ENCODE measurements around the gene DOCK1. TPM values are rescaled to one million over a fixed set of nuclear protein-coding genes. Genes with fewer than 3 reads are reported as not detected.

The DOCK1 gene
- total RNA-seq, 1 donor from 2014 or later, result 72.6 TPM

DNA sequence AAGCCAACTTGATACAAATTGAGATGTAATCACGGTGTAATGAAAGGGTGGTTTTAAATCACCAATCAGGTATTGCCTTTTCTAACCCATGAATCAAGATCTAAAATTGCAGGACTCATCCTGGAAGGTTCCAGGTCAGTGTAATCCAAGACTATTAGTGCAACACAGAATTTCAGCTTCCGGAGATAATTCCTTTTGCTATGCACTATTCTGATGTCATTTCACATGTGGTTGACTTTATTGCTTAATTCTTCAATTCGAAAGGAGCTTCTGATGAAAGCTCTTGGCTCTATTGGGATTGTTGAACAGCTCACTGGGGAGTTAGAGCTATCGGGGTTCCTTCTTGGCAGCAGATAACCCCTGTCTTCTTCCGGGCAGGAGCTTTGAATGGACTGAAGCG is 438.6 kb downstream of the DOCK1 start:
- Histone ChIP-seq H3K79me2 (ENCODE audit: low read depth) (no peaks in the 10 kb centered on the region), H3K4me3 (no peak overlapping the region), H3F3A (ENCODE audit: low read depth) (peaks cover 23% of the 10 kb centered on the region), H4K20me1 (ENCODE audit: low read depth) (no peaks in the 10 kb centered on the region), H3K4me2 (no peak overlapping the region), H3K4me1 (peaks cover 34% of the 10 kb centered on the region), H3K9ac (no peak overlapping the region), H3K27ac (no peak overlapping the region), H3K9me3 (ENCODE audit: low read depth) (no peaks in the 10 kb centered on the region), H3K36me3 (no peaks in the 10 kb centered on the region), H2AFZ (replicated peaks) (no peak overlapping the region), H3K27me3 (no peaks in the 10 kb centered on the region)
- Mint-ChIP-seq H3K9me3 (no peaks in the 10 kb centered on the region), H3K27me3 (ENCODE audit: insufficient read depth, low read depth) (no peaks in the 10 kb centered on the region), H3K4me3 (no peak overlapping the region), H3K4me1 (peaks cover 17% of the 10 kb centered on the region), H3K27ac (no peak overlapping the region), H3K36me3 (peaks cover 5% of the 10 kb centered on the region)
- DNase-seq (ENCODE audit: low spot score), result no peak
- TF ChIP-seq EZH2phosphoT487 (IDR thresholded peaks at IDR 0.05) (no peak), EZH2 (IDR thresholded peaks at IDR 0.05) (no peak)
- TF ChIP-seq, protein P1, sequence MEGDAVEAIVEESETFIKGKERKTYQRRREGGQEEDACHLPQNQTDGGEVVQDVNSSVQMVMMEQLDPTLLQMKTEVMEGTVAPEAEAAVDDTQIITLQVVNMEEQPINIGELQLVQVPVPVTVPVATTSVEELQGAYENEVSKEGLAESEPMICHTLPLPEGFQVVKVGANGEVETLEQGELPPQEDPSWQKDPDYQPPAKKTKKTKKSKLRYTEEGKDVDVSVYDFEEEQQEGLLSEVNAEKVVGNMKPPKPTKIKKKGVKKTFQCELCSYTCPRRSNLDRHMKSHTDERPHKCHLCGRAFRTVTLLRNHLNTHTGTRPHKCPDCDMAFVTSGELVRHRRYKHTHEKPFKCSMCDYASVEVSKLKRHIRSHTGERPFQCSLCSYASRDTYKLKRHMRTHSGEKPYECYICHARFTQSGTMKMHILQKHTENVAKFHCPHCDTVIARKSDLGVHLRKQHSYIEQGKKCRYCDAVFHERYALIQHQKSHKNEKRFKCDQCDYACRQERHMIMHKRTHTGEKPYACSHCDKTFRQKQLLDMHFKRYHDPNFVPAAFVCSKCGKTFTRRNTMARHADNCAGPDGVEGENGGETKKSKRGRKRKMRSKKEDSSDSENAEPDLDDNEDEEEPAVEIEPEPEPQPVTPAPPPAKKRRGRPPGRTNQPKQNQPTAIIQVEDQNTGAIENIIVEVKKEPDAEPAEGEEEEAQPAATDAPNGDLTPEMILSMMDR (IDR thresholded peaks at IDR 0.05), result no peak

DNA sequence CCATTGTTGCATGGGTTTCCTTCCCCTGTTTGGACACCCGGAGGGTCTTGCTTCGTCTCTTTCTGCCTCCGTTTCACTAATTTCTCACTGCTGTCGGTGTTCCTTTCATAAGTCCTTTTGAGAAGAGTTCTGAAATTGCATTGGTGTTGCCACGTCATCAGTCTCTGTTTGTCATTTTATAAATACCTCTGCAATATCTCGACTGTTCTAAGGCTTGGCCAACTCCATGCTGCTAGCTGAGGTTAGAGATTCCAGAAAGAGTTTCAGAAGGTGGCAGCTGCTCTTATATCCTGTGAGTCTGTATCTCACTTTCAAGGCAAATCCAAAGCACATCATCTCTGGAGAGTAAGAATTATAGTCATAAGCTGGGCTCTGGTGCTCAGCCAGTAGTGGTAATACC is 439.1 kb downstream of the DOCK1 start:
- Mint-ChIP-seq H3K27me3 (ENCODE audit: insufficient read depth, low read depth) (no peaks in the 10 kb centered on the region), H3K27ac (no peak overlapping the region)

DNA sequence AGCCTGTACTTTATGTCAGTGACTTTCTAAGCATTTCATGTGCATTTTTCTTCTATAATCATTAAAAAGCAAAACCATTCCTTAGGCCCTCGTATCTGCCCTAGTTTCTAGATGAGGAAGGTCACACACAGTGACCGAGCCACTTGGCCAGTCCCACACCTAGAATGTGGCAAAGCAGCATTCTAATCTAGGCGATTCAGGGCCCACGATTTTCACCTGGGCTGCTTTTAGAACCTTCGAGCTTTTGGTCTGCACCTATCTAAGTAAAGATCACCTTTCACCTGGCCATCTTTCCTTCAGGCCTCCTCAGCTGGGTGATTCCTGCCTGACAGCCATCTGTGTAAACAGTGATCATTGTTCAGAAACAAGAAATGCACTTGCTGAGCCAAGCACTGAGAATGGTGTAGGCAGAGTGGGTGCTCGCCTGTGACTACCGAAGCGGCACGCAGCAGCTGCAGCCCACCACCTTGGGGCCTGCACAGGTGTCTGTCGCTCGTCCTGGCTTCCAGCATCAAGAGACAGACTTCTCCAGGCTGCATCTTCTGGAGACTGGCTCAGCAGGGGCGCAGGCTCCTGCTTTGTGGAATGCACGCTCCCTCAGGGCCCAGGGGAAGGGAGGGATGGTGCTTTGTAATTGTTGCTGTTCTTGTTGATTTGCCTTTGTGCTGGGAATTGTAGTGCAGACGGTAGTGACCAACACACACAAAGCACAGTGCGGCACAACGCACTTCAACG is 440.2 kb downstream of the DOCK1 start:
- no peaks in the 10 kb centered on the region for H3K9me3 ChIP-seq (ENCODE audit: low read depth)
- no peaks in the 10 kb centered on the region for H3K27me3 ChIP-seq
- Mint-ChIP-seq H3K4me1 (peaks cover 11% of the 10 kb centered on the region), H3K27me3 (ENCODE audit: insufficient read depth, low read depth) (no peaks in the 10 kb centered on the region), H3K9me3 (no peaks in the 10 kb centered on the region), H3K36me3 (peaks cover 5% of the 10 kb centered on the region), H3K27ac (no peak overlapping the region), H3K4me3 (no peak overlapping the region)
- H3K4me2 ChIP-seq, result peak overlapping the region; percentile 23
- H3K79me2 ChIP-seq (ENCODE audit: low read depth), result no peaks in the 10 kb centered on the region
- peaks cover 23% of the 10 kb centered on the region for H3F3A ChIP-seq (ENCODE audit: low read depth)
- peaks cover 32% of the 10 kb centered on the region for H3K4me1 ChIP-seq
- H4K20me1 ChIP-seq (ENCODE audit: low read depth), result no peaks in the 10 kb centered on the region
- peak; percentile 47 for DNase-seq (ENCODE audit: low spot score)
- no peaks in the 10 kb centered on the region for H3K36me3 ChIP-seq
- H3K9ac ChIP-seq, result no peak overlapping the region
- H2AFZ ChIP-seq (replicated peaks), result no peak overlapping the region
- H3K27ac ChIP-seq, result peak overlapping the region; percentile 34
- TF ChIP-seq, protein P1 (IDR thresholded peaks at IDR 0.05), result no peak
- TF ChIP-seq EZH2phosphoT487 (IDR thresholded peaks at IDR 0.05), result no peak
- no peak for TF ChIP-seq EZH2 (IDR thresholded peaks at IDR 0.05)
- no peak overlapping the region for H3K4me3 ChIP-seq

More for the DNA sequence above, 439.1 kb downstream of the DOCK1 start:
- Mint-ChIP-seq H3K4me3 (no peak overlapping the region), H3K9me3 (no peaks in the 10 kb centered on the region), H3K4me1 (peaks cover 12% of the 10 kb centered on the region), H3K36me3 (peaks cover 5% of the 10 kb centered on the region)
- Histone ChIP-seq H3K36me3 (no peaks in the 10 kb centered on the region), H3K79me2 (ENCODE audit: low read depth) (no peaks in the 10 kb centered on the region), H3K4me3 (no peak overlapping the region), H3K4me2 (no peak overlapping the region), H3K27ac (no peak overlapping the region), H3F3A (ENCODE audit: low read depth) (peaks cover 23% of the 10 kb centered on the region), H3K9me3 (ENCODE audit: low read depth) (no peaks in the 10 kb centered on the region), H3K4me1 (peaks cover 32% of the 10 kb centered on the region), H3K9ac (no peak overlapping the region), H2AFZ (replicated peaks) (no peak overlapping the region), H4K20me1 (ENCODE audit: low read depth) (no peaks in the 10 kb centered on the region), H3K27me3 (no peaks in the 10 kb centered on the region)
- DNase-seq (ENCODE audit: low spot score), result no peak
- TF ChIP-seq EZH2phosphoT487 (IDR thresholded peaks at IDR 0.05) (no peak), EZH2 (IDR thresholded peaks at IDR 0.05) (no peak)
- TF ChIP-seq, protein P1 (IDR thresholded peaks at IDR 0.05), result no peak
